GM12874 (cell line): ENCODE results near the gene CTSH.
A peak's percentile ranks its signal among the peaks of the same experiment; 100 is the strongest.

ENCODE experiments used
- CTCF ChIP-seq: IDR thresholded peaks from 2 replicates; pipeline ENCODE4 v1.5.1; 2011; ENCODE audit warnings: low read depth, mild to moderate bottlenecking, control low read depth, low read length, moderate library complexity; ENCODE audit not compliant: insufficient read depth

Gene CTSH

DNA sequence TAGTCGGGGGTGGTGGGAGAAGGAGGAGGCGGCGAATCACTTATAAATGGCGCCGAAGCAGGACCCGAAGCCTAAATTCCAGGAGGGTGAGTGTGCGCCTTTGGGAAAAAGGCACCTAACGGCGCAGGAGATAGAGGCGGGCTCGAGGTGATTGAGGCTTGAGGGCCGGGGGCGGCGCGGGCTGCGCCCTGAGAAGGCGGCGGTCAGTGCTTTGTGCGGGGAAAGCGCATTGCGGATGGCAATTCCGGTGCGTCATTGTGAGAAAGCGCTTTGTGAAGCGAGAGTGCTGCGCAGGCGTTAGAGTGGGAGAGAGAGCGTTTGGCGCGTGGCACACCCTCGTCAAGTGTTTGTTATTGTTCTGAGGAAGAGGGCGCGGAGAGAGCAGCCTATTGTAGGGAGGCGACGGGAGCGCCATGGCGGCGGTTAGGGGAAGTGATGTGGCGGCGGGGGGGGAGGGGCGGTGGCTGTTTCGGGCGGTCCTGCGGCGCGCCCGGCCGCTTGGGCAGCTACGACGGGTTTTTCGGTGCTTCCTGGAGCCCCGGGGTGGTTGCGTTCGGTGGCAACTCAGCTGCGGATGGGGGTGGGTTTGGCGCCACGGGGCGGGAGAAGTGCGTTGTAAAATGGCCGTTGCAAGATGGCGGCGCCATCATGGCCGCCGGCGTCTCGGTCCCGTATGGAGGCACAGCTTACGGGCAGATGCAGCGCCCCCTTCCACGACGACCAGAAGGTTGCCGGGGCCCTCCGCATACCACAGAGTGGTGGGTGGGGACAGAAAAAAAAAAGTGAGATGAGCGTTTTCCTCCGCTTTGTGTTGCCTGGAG lies 71.7 kb downstream of the CTSH start:
- TF ChIP-seq CTCF = peak; percentile 63

DNA sequence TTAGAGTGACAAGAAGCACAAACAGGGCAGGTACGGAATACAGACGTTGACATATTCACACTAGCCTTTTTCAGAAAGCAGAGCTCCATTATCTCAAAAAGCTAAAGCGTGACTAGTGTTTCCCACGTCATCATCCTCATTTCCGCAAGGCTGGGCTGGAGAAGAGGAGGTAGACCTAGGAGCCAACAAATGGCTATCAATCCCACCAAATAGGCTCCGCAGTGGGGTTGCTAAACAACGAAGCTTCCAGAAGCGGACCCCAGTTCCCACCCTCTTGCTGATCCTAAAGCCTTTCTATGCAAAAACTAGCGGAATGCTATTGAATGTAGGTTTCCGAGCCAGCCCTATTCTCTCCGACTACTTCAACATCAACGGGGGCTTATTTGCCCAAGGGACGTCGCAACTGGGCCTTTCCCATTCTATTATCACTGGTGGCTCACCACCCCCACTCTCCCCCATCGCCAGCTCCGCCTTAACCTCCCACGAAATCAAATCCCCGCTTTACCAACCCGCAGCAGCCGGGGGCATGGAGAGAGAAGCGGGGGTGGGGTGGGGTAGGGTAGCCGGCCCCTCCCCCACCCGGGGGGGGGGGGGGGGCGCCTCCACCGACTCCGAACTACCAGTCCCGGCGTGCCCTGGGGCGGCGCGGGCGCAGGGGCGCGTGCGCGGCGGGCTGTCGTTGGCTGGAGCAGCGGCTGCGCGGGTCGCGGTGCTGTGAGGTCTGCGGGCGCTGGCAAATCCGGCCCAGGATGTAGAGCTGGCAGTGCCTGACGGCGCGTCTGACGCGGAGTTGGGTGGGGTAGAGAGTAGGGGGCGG lies 72.5 kb downstream of the CTSH start, which contains the start of gene MORF4L1:
Gene MORF4L1, plus strand, starts transcription at position 736 of the 817 bp plus-strand sequence. CDS start 128 bp downstream, outside the sequence.
- no peak for TF ChIP-seq CTCF
